ENCODE measurements around the gene FBXO4.

The FBXO4 gene

GRCh38 chr5:41885286-41885685, 39.8 kb upstream of the FBXO4 start:
- Histone ChIP-seq H3K79me2 (ENCODE audit: low read length) (no peaks in the 10 kb centered on the region), H3K9ac (ENCODE audit: low read length) (no peak overlapping the region), H3K4me2 (ENCODE audit: low read length) (no peak overlapping the region), H3K4me3 (ENCODE audit: low read length) (no peak overlapping the region), H3K27ac (ENCODE audit: low read length) (no peak overlapping the region), H3K4me1 (ENCODE audit: low read length) (no peaks in the 10 kb centered on the region), H4K20me1 (ENCODE audit: insufficient read depth, low read length) (no peaks in the 10 kb centered on the region), H2AFZ (ENCODE audit: low read depth, low read length) (no peak overlapping the region), H3K9me3 (ENCODE audit: insufficient read depth, low read length) (no peaks in the 10 kb centered on the region), H3K27me3 (ENCODE audit: low read depth, low read length) (no peaks in the 10 kb centered on the region), H3K36me3 (replicated peaks; ENCODE audit: low read depth, low read length) (no peaks in the 10 kb centered on the region)
- TF ChIP-seq EZH2phosphoT487 (IDR thresholded peaks at IDR 0.05; ENCODE audit: low read depth) (no peak), CTCF (IDR thresholded peaks at IDR 0.05; ENCODE audit: low read depth, low read length) (no peak)

GRCh38 chr5:41891066-41891707, 33.9 kb upstream of the FBXO4 start:
- Histone ChIP-seq H3K36me3 (replicated peaks; ENCODE audit: low read depth, low read length) (no peaks in the 10 kb centered on the region), H4K20me1 (ENCODE audit: insufficient read depth, low read length) (no peaks in the 10 kb centered on the region), H2AFZ (ENCODE audit: low read depth, low read length) (no peak overlapping the region), H3K4me2 (ENCODE audit: low read length) (no peak overlapping the region), H3K79me2 (ENCODE audit: low read length) (no peaks in the 10 kb centered on the region), H3K27ac (ENCODE audit: low read length) (no peak overlapping the region), H3K9me3 (ENCODE audit: insufficient read depth, low read length) (no peaks in the 10 kb centered on the region), H3K4me3 (ENCODE audit: low read length) (no peak overlapping the region), H3K4me1 (ENCODE audit: low read length) (no peaks in the 10 kb centered on the region), H3K27me3 (ENCODE audit: low read depth, low read length) (no peaks in the 10 kb centered on the region), H3K9ac (ENCODE audit: low read length) (no peak overlapping the region)
- TF ChIP-seq CTCF (IDR thresholded peaks at IDR 0.05; ENCODE audit: low read depth, low read length) (no peak), EZH2phosphoT487 (IDR thresholded peaks at IDR 0.05; ENCODE audit: low read depth) (no peak)

- no peak overlapping the region for H3K27ac ChIP-seq (ENCODE audit: low read length)
- no peak for TF ChIP-seq CTCF (IDR thresholded peaks at IDR 0.05; ENCODE audit: low read depth, low read length)
- no peak for TF ChIP-seq EZH2phosphoT487 (IDR thresholded peaks at IDR 0.05; ENCODE audit: low read depth)
- no peak overlapping the region for H3K4me3 ChIP-seq (ENCODE audit: low read length)
- no peak overlapping the region for H3K4me2 ChIP-seq (ENCODE audit: low read length)
- H3K9me3 ChIP-seq (ENCODE audit: insufficient read depth, low read length): no peaks in the 10 kb centered on the region
- H3K36me3 ChIP-seq (replicated peaks; ENCODE audit: low read depth, low read length): no peaks in the 10 kb centered on the region
- no peak overlapping the region for H2AFZ ChIP-seq (ENCODE audit: low read depth, low read length)
- H3K4me1 ChIP-seq (ENCODE audit: low read length): no peaks in the 10 kb centered on the region
- no peak overlapping the region for H3K9ac ChIP-seq (ENCODE audit: low read length)
- no peaks in the 10 kb centered on the region for H4K20me1 ChIP-seq (ENCODE audit: insufficient read depth, low read length)
- no peaks in the 10 kb centered on the region for H3K27me3 ChIP-seq (ENCODE audit: low read depth, low read length)
- no peaks in the 10 kb centered on the region for H3K79me2 ChIP-seq (ENCODE audit: low read length)
These were observed 33.0 kb upstream of the FBXO4 start for GRCh38 chr5:41892031-41892430.

GRCh38 chr5:41893074-41893851, 31.8 kb upstream of the FBXO4 start:
- Histone ChIP-seq H3K9me3 (ENCODE audit: insufficient read depth, low read length) (no peaks in the 10 kb centered on the region), H3K4me3 (ENCODE audit: low read length) (no peak overlapping the region), H3K9ac (ENCODE audit: low read length) (no peak overlapping the region), H3K4me1 (ENCODE audit: low read length) (no peaks in the 10 kb centered on the region), H3K27me3 (ENCODE audit: low read depth, low read length) (no peaks in the 10 kb centered on the region), H4K20me1 (ENCODE audit: insufficient read depth, low read length) (no peaks in the 10 kb centered on the region), H3K36me3 (replicated peaks; ENCODE audit: low read depth, low read length) (no peaks in the 10 kb centered on the region), H3K79me2 (ENCODE audit: low read length) (no peaks in the 10 kb centered on the region), H3K4me2 (ENCODE audit: low read length) (no peak overlapping the region), H2AFZ (ENCODE audit: low read depth, low read length) (no peak overlapping the region), H3K27ac (ENCODE audit: low read length) (no peak overlapping the region)
- TF ChIP-seq CTCF (IDR thresholded peaks at IDR 0.05; ENCODE audit: low read depth, low read length) (no peak), EZH2phosphoT487 (IDR thresholded peaks at IDR 0.05; ENCODE audit: low read depth) (no peak)
